Measurements from ENCODE around the gene HIVEP3. TPM values are rescaled to one million over a fixed set of nuclear protein-coding genes. Genes with fewer than 3 reads are reported as not detected.

HIVEP3 gene
- total RNA-seq, 1 donor from 2014 or later, result 6.4 TPM

DNA sequence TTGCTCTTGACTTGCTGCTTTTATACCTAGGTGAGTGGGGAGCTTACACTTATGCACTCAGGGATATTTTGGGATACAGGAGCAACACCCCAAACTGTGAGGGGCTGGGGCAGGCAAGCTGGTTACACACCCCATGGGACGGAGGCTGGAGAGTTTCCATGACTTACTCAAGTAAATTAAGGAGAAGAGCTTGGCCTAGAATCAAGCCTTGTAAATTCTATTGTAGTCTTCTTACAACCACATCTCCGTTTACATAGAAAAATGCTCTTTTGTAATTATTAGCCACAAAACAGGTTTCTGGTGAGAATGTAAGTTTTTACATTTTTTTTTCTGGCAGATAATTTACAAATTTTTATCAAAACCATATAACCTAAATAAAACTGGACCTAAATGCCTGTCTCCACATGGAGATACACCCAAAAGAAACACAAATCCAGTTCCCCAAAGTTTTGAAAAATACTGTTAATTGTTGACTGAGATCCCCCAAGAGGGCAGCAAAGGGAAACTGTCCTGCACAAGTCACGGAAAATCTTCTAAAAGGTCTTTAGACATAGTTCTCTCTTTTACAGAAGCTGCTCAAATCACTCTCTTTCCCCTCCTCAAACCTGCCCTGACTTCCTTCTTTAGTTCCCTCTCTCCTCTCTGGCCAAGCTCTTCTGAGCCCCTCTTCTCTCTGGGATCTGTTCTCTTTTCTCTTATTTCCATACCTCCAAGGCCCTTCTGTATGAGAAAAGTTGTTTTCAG is 134.0 kb downstream of the HIVEP3 start:
- ATAC-seq (ENCODE audit: poor library complexity) (no peak), DNase-seq (no peak)
- intact Hi-C loops (cut with DNase I), result no loop called here

DNA sequence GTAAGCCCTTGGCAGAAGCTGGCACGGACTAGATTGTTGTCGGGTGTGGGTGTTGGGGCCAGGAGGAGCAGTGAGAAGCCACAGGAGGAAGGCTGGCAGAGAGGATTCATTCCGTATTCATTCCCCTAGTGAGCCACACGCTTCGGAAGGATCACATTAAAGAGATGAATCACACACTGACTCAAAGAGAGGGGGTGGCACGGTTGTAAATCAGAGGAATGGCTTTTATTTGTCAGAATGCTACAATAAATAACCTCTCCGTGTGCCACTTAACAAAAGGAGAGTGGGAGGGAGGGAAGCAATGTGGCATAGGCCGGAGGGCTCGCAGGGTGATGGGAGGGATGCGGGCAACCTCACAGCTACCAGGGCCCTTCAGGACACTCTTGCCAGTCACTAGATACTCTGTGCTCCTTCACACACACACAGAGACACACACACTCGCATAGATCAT is 135.5 kb downstream of the HIVEP3 start:
- DNase-seq (no peak), ATAC-seq (ENCODE audit: poor library complexity) (no peak)
- intact Hi-C loops (cut with DNase I), result no loop called here

- intact Hi-C loops (cut with DNase I), result no loop called here
- DNase-seq (no peak), ATAC-seq (ENCODE audit: poor library complexity) (no peak)
These were observed 137.8 kb downstream of the HIVEP3 start for GRCh38 chr1:41780916-41781315.

GRCh38 chr1:41780322-41780721 is 138.4 kb downstream of the HIVEP3 start:
- ATAC-seq (ENCODE audit: poor library complexity) (no peak), DNase-seq (no peak)
- intact Hi-C loops (cut with DNase I), result no loop called here

DNA sequence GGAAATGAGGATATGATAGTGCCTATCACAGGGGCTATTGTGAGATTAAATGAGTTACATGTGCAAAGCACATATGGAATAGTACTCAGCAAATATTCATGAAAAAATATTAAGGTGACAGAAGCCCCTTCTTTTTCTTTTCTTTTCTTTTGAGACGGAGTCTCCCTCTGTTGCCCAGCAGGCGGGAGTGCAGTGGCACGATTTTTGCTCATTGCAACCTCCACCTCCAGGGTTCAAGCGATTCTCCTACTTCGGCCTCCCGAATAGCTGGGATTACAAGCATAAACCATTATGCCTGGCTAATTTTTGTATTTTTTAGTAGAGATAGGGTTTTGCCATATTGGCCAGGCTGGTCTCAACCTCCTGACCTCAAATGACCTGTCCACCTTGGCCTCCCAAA is 139.4 kb downstream of the HIVEP3 start:
- DNase-seq (no peak), ATAC-seq (ENCODE audit: poor library complexity) (no peak)
- intact Hi-C loops (cut with DNase I), result no loop called here

DNA sequence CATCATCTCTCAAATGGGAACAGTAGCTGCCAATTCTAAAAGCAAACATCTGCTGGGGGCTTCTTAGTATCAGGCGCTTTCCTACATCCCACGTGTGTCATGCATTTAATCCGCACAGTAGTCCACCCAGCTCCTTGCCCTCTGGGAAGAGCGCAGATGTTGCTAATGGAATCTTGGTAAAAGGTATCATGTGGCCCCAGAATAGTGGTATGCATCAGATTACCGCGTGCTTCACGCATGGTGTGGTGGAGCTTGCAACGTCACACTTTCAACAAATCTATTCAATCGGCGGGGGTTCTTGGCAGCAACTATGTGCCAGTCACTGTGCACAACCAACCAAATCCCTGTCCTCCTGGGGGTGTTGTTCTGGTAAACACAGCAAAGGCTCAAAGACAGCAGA is 141.0 kb downstream of the HIVEP3 start:
- no peak for DNase-seq
- ATAC-seq (ENCODE audit: poor library complexity), result no peak
- intact Hi-C loops (cut with DNase I), result no loop called here

DNA sequence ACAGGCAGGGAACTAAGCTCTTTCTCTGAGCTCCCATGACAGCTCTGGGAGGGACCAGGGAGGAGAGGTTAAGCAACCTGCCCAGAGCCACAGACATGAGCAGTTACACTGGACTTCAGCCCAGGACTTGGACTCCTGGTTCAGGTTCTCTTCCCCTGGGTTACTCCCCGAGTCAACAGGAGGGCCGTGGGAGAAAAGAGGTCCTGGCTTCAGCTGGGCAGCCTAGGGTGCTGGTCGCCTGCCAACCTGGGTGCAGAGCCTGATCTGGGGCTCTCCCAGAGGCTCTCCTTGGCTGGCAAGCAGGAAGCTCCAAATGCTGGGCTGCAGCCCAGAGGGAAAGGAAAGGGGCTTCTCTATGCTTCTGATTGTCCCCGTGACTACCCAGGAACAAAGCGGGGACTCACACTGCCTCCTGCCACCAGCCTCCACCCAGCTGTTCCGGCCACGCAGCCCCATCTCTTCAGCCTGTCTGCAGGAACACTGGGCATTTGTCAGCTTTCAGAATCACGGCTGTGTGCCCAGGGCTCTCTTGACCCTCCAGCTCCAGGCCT is 141.8 kb downstream of the HIVEP3 start:
- DNase-seq, result no peak
- peak; percentile 42 for ATAC-seq (ENCODE audit: poor library complexity)
- intact Hi-C loops (cut with DNase I), result no loop called here

GRCh38 chr1:41775956-41776585 is 142.7 kb downstream of the HIVEP3 start:
- intact Hi-C loops (cut with DNase I), result no loop called here
- ATAC-seq (ENCODE audit: poor library complexity) (no peak), DNase-seq (no peak)

GRCh38 chr1:41774471-41774990 is 144.2 kb downstream of the HIVEP3 start:
- DNase-seq, result no peak
- intact Hi-C loops (cut with DNase I), result no loop called here
- no peak for ATAC-seq (ENCODE audit: poor library complexity)

DNA sequence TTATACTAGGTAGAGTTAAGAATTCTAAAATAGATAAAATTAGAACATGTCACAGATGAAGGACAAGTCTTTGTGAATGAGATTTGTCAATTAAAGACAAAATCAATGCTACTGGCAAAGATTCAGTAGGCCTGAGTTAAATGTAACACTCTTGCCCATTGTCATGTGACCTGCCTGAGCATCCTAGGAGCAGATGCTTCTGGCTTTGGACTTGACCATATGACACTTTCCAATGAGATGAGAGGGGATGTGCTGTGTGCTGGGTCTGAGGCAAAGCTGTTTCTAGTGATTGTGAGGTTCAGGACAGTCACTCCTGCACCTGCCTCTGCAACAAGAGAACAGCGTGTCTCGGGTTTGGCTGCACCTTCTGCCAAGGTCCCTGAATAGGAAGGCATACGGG is 144.9 kb downstream of the HIVEP3 start:
- ATAC-seq (ENCODE audit: poor library complexity), result no peak

GRCh38 chr1:41773144-41773591 is 145.6 kb downstream of the HIVEP3 start:
- intact Hi-C loops (cut with DNase I), result no loop called here
- ATAC-seq (ENCODE audit: poor library complexity) (peak; percentile 57), DNase-seq (no peak)

More for the DNA sequence above, 144.9 kb downstream of the HIVEP3 start:
- DNase-seq, result no peak
- intact Hi-C loops (cut with DNase I), result no loop called here

DNA sequence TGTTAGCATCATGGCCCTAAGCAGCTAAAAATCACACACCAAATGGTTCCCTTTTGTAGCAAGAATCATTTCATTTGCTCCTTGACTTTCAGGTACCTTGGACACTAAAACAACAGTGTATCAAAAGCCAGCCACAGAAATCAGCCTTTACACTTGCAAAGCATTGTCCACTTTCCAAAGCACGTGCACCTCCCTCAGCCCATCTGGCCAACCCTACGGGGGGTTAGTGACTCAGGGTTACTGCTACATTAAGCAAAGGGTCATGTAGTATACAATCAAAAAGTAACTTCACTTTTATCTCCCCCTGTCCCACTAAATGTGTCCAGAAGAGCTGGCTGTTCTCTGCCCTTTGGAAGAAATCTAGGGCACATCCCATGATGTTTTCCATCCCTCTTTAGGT is 149.7 kb downstream of the HIVEP3 start:
- ATAC-seq (ENCODE audit: poor library complexity), result no peak
- DNase-seq, result no peak
- intact Hi-C loops (cut with DNase I), result no loop called here

GRCh38 chr1:41768583-41768982 is 150.1 kb downstream of the HIVEP3 start:
- intact Hi-C loops (cut with DNase I), result no loop called here
- ATAC-seq (ENCODE audit: poor library complexity), result no peak
- no peak for DNase-seq

DNA sequence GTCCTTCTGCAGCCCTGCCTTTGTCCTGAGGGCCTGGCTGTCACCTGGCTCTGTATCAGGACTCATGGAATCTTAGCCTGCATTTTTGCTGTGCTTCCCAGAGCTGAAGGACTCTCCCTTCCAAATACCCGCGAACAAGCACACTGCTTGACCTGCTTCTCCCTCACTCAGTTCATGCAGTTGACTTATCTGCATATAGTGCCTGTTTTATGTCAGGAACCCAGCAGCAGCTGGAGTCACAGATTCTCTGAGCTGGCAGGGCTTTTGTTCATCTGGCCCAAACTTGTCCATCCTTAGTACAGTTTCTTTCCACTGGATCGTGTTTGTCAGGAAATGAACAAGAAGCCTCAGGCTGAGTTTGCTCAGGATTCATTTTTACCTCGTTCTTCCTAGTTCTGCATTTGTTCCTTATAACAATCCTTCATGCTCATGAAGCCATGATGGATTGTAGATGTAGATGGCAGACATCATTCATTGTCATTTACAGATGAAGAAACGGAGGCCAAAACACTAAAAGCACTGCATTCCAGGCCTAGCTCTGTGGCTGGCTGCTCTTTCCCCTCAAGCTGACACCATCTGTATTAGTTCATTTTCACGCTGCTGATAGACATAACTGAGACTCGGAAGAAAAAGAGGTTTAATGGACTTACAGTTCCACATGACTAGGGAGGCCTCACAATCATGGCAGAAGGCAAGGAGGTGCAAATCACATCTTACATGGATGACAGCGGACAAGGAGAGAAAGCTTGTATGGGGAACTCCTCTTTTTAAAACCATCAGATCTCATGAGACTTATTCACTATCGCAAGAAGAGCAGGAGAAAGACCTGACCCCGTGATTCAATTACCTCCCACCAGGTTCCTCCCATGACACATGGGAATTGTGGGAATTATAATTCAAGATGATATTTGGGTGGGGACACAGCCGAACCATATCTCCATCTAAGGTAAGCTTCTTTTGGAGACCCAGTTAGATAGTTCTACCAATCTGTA is 150.9 kb downstream of the HIVEP3 start:
- no peak for DNase-seq
- ATAC-seq (ENCODE audit: poor library complexity), result peak; percentile 41
- intact Hi-C loops (cut with DNase I), result no loop called here

- DNase-seq (no peak), ATAC-seq (ENCODE audit: poor library complexity) (no peak)
- intact Hi-C loops (cut with DNase I), result no loop called here
These were observed 152.2 kb downstream of the HIVEP3 start for GRCh38 chr1:41766546-41766945.

GRCh38 chr1:41766041-41766440 is 152.7 kb downstream of the HIVEP3 start:
- DNase-seq (no peak), ATAC-seq (ENCODE audit: poor library complexity) (no peak)
- intact Hi-C loops (cut with DNase I), result no loop called here

GRCh38 chr1:41765152-41765551 is 153.6 kb downstream of the HIVEP3 start:
- DNase-seq (no peak), ATAC-seq (ENCODE audit: poor library complexity) (peak; percentile 67)
- intact Hi-C loops (cut with DNase I), result no loop called here

GRCh38 chr1:41764656-41765055 is 154.1 kb downstream of the HIVEP3 start:
- intact Hi-C loops (cut with DNase I), result no loop called here
- ATAC-seq (ENCODE audit: poor library complexity), result peak; percentile 58
- no peak for DNase-seq

- DNase-seq, result peak; percentile 50
- ATAC-seq (ENCODE audit: poor library complexity), result peak; percentile 19
- intact Hi-C loops (cut with DNase I), result no loop called here
These were observed 155.9 kb downstream of the HIVEP3 start for GRCh38 chr1:41762777-41763176.
